Measurements from ENCODE around the gene CHST10. TPM values are rescaled to one million over a fixed set of nuclear protein-coding genes. Genes with fewer than 3 reads are reported as not detected.

CHST10 gene
- total and polyA plus RNA-seq, 10 of the 15 experiments (the other 5 are each of a cell fraction or from before 2014, with no cell fraction given) = 2.0 to 22.5 (median 15.7) TPM

- WGBS (ENCODE audit: insufficient coverage, insufficient replicate concordance, low lambda C conversion rate, missing lambda C conversion rate) = 29% methylated on average over 4 of the region's 5 CpGs
- H4K20me1 ChIP-seq (ENCODE audit: control insufficient read depth, insufficient read depth) = no peaks in the 10 kb centered on the region
- ChIA-PET POLR2A (interaction anchor here (0.7 kb wide), 1 partner anchor 19 kb away, joined by 3 read pairs; the partner anchor contains the start of gene NMS), CTCF (no interaction called here), RAD21 (ENCODE audit: unreplicated experiment) (no interaction called here), SMC1A (ENCODE audit: uncharacterized antibody, unreplicated experiment) (interaction anchor here (0.9 to 1.5 kb wide), 2 partner anchors 9 to 16 kb away, joined by 3 to 4 read pairs; no protein-coding TSS in a partner anchor)
- ATAC-seq (no peak), FAIRE-seq (no peak), DNase-seq (ENCODE audit: low read depth, low spot score) (no peak)
- in situ Hi-C loops (cut with MboI) = no loop called here
- no peak for TF ChIP-seq ELK1 (IDR thresholded peaks at IDR 0.05; ENCODE audit: low read depth, low read length)
- no peak for TF ChIP-seq JUND (IDR thresholded peaks at IDR 0.05; ENCODE audit: low read depth, low read length)
- no peak for TF ChIP-seq RAD21 (IDR thresholded peaks at IDR 0.05; ENCODE audit: insufficient read depth, low read depth, low read length)
- no TSS peak for BruUV-seq (replicated peaks)
- H3K79me2 ChIP-seq (ENCODE audit: control insufficient read depth, insufficient read depth, low read length) = no peaks in the 10 kb centered on the region
- H3K9me3 ChIP-seq (replicated peaks; ENCODE audit: control insufficient read depth, insufficient read depth, low read length) = peaks cover 2% of the 10 kb centered on the region; the same call in 2 of the 3 replicates
- no peaks in the 10 kb centered on the region for H3K36me3 ChIP-seq (ENCODE audit: control insufficient read depth in 2 of 2, insufficient read depth in 2 of 2, low read length in 1 of 2)
- no peaks in the 10 kb centered on the region for H3K4me1 ChIP-seq (ENCODE audit: control insufficient read depth, insufficient read depth, low read length)
- H3K9ac ChIP-seq (ENCODE audit: control insufficient read depth, insufficient read depth, low read length) = no peak overlapping the region
- H3K27ac ChIP-seq (ENCODE audit: control insufficient read depth, insufficient read depth) = no peak overlapping the region
- no peaks in the 10 kb centered on the region for H3K27me3 ChIP-seq (replicated peaks in 1 of 2; ENCODE audit: control insufficient read depth in 2 of 2, insufficient read depth in 2 of 2, low read length in 1 of 2)
- no peak overlapping the region for H3K4me3 ChIP-seq
- H3K4me2 ChIP-seq (ENCODE audit: control insufficient read depth, insufficient read depth) = no peak overlapping the region
- no peak overlapping the region for H2AFZ ChIP-seq (ENCODE audit: control insufficient read depth, low read depth, low read length)
- intact Hi-C loops (cut with micrococcal nuclease; ENCODE audit: unreplicated experiment) = no loop called here
Measured at GRCh38 chr2:100451092-100451491, 33.6 kb upstream of the CHST10 start.

- no peak for TF ChIP-seq ZBTB11 (CRISPR knock-in tag; IDR thresholded peaks at IDR 0.05)
- TF ChIP-seq RELA (IDR thresholded peaks at IDR 0.05; ENCODE audit: borderline replicate concordance, partially characterized antibody) = no peak
- TF ChIP-seq KAT2A (conservative IDR thresholded peaks at IDR 0.05; ENCODE audit: control insufficient read depth, low read depth, low read length) = no peak
- no peak for TF ChIP-seq CHD2 (IDR thresholded peaks at IDR 0.05; ENCODE audit: borderline replicate concordance, low read depth, low read length)
- TF ChIP-seq TCF3 (IDR thresholded peaks at IDR 0.05; ENCODE audit: borderline replicate concordance, insufficient read depth, low read depth, low read length) = no peak
- FAIRE-seq (no peak), ATAC-seq (no peak), DNase-seq (ENCODE audit: low read depth, low spot score) (no peak)
- 0% methylated on average over 2 of the region's 2 CpGs for WGBS (ENCODE audit: insufficient coverage, insufficient replicate concordance, low lambda C conversion rate, missing lambda C conversion rate)
- ChIA-PET RAD21 (ENCODE audit: unreplicated experiment) (no interaction called here), CTCF (no interaction called here), POLR2A (no interaction called here), SMC1A (ENCODE audit: uncharacterized antibody, unreplicated experiment) (no interaction called here)
- no peak overlapping the region for H3K27ac ChIP-seq (ENCODE audit: control insufficient read depth, insufficient read depth)
- H4K20me1 ChIP-seq (ENCODE audit: control insufficient read depth, insufficient read depth) = no peaks in the 10 kb centered on the region
- H3K9ac ChIP-seq (ENCODE audit: control insufficient read depth, insufficient read depth, low read length) = no peak overlapping the region
- H3K27me3 ChIP-seq (replicated peaks in 1 of 2; ENCODE audit: control insufficient read depth in 2 of 2, insufficient read depth in 2 of 2, low read length in 1 of 2) = no peaks in the 10 kb centered on the region
- in situ Hi-C loops (cut with MboI) (no loop called here), intact Hi-C loops (cut with micrococcal nuclease; ENCODE audit: unreplicated experiment) (no loop called here)
- no peak overlapping the region for H3K4me3 ChIP-seq
- BruUV-seq (replicated peaks) = no TSS peak
- no peaks in the 10 kb centered on the region for H3K9me3 ChIP-seq (replicated peaks; ENCODE audit: control insufficient read depth, insufficient read depth, low read length)
- no peaks in the 10 kb centered on the region for H3K36me3 ChIP-seq (ENCODE audit: control insufficient read depth in 2 of 2, insufficient read depth in 2 of 2, low read length in 1 of 2)
- no peak overlapping the region for H3K4me2 ChIP-seq (ENCODE audit: control insufficient read depth, insufficient read depth)
- no peaks in the 10 kb centered on the region for H3K4me1 ChIP-seq (ENCODE audit: control insufficient read depth, insufficient read depth, low read length)
- no peak overlapping the region for H2AFZ ChIP-seq (ENCODE audit: control insufficient read depth, low read depth, low read length)
- no peaks in the 10 kb centered on the region for H3K79me2 ChIP-seq (ENCODE audit: control insufficient read depth, insufficient read depth, low read length)
Measured at GRCh38 chr2:100446696-100447095, 29.2 kb upstream of the CHST10 start.

Measured in GM12878 (cell line).